Measurements from ENCODE around the gene UMAD1. TPM values are rescaled to one million over a fixed set of nuclear protein-coding genes. Genes with fewer than 3 reads are reported as not detected.

The UMAD1 gene
- total RNA-seq, 1 donor from 2014 or later: 11.9 TPM

DNA sequence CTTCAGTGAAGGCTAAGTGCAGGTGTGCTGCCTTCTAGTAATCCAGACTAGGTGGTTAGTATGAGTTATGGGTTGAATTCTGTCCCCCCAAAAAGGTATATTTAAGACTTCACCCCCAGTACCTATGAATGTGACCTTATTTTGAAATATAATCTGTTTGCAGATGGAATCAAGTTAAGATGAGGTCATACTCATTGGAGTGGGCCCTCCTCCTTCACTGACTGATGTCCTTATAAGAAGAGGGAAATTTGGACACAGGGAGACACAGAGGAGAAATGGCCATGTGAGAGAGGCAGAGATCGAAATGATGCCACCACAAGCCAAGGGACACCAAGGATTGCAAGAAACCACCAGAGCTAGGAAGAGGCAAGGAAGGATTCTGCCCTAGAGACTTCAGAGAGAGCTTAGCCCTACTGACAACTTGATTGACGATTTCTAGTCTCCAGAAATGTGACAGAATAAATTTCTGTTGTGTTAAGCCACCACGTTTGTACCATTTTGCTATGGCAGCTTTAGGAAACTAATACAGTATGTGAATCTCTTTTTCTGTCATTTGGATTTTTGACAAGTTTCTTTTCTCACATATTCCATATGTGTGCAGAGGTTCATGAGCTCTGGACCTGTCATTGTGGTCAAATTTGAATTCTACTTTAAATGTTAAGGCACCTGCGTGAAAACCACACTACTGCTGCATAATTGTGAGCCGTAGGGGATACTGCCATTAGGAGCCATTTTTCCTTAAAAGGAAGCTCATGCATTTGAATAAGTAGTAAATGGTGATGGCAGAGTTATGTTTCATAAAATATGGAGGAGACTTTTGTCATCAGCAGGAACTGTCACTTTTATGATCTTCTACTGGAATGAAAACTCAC lies 80.4 kb downstream of the UMAD1 start:
- DNase-seq: no peak

GRCh38 chr7:7731732-7732131 lies 91.2 kb downstream of the UMAD1 start:
- no peak for DNase-seq

- DNase-seq: peak; percentile 81
These were observed 92.2 kb downstream of the UMAD1 start for GRCh38 chr7:7732621-7733281.

DNA sequence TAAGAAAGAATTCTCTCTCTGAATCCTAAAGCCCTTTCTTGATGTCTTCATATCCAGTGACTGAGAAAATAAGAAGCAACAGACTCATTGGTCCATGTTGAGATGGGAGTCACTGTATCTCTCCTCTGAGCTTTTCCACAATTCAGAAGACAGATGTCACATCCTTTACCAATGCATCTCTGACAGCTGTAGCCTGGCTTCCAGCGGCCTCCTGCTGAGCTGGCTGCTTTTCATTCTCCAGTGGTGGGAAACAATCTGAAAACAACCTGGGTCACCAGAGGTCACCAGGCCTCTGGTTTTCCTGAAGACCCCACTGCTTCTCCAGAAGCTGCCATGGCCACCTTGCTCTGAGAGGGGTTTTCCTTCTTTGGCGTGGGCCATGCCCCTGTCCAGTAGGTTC lies 96.1 kb downstream of the UMAD1 start:
- no peak for DNase-seq

DNA sequence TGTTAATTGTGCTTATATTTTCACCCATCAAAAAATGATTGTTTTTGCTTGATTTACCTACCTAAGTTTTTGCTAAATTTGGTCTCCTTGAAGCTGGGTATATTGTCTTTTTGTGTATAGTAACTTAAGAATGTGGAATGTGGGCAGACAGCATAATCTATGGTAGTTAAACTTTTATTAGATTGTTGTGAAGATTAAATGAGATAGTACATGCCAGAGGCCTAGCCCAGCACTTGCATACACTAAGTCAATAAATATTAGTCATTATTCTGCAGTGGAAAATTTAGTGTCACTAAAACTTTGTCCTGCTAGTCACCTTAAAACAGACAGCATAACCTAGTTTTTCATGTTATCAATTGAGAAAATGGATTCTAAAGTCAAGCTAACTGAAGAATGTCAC lies 97.1 kb downstream of the UMAD1 start:
- DNase-seq: no peak

DNA sequence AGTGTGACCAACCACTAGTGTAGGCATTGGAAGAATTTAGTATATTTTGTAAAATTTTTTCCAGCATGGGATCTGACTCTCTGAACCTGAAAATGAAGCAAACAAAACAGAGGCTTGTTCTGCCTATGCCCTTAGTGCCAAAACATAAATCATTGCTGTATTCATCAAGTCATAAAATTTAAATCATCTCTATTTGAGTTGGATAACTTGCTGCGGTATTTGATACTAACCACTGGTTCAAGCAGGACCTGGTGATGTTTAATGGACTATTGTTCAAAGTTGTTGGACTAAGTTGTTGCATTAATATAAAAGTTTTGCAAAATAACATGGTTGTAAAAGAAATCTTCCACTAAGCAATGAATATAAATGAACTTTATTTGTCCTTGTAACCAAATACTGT lies 97.6 kb downstream of the UMAD1 start:
- DNase-seq: no peak

DNA sequence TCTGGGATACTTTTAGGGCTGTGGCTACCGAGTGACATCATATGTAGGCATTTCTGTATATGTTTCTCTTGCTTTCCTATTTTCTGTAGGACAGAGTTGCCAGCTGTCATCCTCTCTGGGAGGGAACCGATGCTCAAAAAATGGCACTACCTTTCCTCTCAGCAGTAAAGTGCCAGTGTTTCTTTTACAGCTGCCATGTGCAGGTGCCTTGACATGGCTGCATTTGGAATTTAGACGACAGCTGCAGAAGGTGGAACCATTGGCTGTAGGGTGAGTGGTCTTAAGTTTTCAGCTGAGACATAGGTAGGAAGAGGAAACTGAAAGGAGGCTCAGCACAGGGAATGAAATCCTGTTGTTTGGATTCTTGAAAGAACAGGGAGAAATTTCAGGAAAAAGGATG lies 98.1 kb downstream of the UMAD1 start:
- DNase-seq: no peak

DNA sequence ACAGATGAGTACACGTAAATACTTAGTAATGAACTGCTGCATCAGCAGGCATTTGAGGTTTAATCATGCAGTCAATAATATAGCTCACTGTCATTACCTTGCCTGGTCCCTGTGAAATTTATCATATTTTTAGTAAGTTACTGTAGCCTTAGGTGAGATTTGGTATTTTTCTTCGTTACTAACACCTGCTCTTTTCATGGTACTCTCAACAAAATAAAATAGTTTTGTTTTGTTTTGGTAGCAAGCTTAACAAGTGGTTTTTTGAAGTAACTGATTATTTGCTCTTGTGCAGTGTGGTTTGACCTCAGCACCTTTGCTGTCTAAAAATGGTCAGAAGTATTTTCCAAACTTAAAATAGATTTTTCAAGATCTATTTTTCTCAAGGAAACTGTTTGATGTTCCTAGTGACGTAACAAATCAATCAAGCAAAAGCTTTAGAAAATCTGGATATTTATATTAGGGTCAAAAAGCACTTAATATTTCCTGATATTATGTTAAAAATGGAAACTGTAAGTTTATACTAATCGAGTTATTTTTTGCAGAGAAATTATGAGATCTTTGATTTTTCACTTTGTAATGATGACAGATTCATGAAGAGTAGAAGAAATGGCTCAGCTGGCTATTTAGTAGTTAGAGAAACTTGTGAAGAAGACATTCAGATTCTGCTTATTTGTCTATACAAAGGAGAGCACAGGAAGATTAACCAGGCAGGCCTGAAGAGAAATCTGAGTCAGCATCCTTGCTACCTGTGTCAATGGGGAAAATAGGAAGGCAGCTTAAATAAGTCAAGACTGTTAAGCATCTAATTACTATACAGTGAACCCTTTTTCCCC lies 98.9 kb downstream of the UMAD1 start:
- DNase-seq: no peak

DNA sequence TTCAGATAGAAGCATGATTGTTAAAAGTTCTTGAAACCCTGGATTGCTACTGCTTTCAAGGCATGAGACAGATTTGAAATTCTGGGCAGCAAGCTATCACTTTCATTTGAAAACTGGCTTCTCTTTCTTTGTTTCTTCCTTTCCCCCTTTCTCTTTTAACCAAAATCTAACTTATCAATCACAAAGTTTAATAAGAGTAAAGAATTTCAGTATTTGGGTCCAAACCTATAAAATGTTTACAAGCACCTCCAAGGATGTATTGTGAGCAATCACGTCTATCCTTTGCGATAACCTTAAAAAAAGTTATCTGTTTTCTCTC lies 99.4 kb downstream of the UMAD1 start:
- no peak for DNase-seq

GRCh38 chr7:7742223-7742622 lies 101.7 kb downstream of the UMAD1 start:
- DNase-seq: no peak

GRCh38 chr7:7745258-7745657 lies 104.7 kb downstream of the UMAD1 start:
- DNase-seq: no peak

DNA sequence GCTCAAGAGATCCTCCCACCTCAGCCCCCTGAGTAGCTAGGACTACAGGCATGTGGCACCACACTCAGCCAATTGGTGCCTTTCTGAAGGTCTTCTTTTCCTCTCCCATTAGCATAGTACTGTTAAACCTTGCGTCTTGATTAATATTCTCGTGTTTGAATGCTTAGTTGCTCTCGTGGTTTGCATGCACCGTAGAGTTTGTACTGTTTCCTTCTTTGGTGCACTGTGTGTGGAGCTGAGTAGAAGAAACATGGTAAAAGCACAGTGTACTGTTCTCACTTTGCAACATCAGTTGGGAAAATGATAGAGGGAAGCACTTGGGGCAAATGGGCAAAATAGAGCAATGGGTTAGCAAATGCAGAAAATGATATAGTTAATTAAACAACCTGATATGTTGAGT lies 105.4 kb downstream of the UMAD1 start:
- no peak for DNase-seq

- DNase-seq: no peak
These were observed 105.9 kb downstream of the UMAD1 start for GRCh38 chr7:7746458-7746857.

GRCh38 chr7:7750571-7751242 lies 110.2 kb downstream of the UMAD1 start:
- no peak for DNase-seq

- DNase-seq: no peak
These were observed 110.9 kb downstream of the UMAD1 start for GRCh38 chr7:7751243-7752092.

DNA sequence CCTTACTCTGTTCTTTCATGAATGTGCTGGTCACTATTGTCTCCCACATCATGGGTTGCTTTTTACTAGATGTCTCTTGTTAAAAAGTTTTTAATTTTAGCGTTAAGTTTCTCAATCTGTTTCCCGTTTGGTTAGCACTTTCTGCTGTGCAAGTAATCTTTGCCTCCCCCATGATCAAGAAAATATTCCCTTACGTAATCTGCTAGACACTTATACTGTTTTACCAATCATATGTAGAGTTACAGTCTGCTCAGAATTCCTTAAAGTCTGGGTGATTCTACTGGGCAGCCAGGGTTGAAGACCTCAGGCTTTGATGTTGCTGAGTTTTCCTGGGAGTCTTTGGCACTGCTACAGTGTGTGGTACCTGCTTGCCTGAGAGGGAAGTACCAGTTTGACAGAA lies 116.0 kb downstream of the UMAD1 start:
- no peak for DNase-seq

- DNase-seq: peak; percentile 47
These were observed 117.0 kb downstream of the UMAD1 start for GRCh38 chr7:7757576-7757975.

DNA sequence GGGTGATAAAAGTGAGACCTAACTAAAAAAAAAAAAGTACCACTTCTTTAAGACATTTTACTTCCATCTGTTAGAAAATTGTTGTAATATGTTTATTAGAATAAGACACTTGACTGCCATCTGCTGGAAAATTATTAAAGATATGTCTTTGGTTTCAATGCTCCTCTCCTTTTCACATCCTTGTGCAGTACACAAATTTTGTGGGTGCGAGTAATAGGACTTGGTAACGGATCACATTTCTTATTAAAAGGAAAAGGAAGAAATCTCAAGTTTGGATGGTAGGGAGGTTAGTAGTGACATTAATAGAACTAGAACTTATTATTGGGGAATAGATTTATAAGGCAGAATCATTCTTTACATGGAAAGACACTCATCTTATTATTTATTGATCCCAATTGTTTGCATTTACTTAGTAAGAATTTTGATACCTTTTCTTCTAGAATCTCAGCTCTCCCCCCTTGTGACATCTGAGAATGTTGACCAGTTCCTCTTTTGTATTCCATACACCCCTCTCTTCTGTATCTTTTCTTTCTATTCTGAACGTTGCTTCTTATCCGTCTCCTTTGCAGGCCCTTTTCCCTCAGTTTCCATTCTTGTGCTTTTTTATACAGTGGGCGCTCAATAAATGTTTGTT lies 120.9 kb downstream of the UMAD1 start:
- DNase-seq: peak; percentile 74

DNA sequence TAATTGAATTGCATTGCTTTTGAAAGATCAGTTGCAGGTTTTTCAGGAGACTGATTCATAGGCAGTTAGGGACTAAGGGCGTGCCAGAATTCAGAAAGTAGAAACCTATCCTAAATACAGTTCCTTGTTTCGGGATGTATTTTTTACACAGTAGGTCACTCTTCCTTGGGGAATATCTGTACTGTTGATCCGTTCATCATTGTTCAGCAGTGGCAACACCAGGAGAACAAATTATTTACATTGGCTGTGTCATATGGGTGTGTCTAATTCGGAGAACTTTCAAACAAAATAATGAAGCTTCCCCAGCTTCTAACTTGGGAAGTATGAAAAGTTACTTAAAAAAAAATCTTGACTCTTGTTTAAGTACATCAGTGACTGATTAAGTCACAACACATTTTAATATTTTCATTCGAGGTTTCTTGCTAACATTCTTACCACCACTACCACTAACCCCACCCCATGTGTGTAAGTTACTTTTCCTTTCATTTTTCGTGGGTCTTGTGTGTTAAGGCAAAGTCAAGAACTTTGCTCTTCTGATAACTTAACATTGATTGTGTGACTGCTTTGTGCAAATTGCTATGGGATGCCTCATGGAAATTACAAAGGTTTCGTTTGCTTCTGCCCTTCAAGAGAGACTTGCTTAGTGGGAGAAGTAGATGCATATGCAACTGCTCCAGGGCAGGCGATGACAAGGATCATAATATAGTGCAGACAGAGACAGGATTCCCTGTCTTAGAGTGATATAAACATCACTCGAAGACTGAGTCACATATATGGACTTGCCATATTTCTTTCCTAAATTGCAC lies 121.6 kb downstream of the UMAD1 start:
- DNase-seq: peak; percentile 57

Measured in tongue (tissue), 2 donors.